ENCODE data around the gene FOXP1.

The FOXP1 gene

DNA sequence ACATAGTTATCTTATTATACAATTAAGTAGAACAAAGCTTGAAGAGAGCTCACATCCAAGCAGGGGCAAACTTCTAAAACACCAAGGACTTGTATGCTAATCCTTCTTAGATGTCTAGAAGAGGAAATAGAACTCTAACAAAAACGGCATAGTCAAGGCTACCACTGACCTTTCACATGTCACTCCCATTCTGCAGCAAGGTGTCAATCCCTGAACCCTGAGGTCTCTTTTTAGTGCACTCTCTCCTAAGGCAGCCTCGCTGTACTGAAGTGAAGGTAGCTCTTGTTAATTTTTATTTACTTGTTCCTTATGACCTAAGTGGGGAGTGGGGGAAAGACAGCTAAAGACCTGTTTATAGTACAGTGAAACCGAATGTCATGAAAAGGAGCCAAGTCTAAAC lies 506.5 kb downstream of the FOXP1 start:
- DNase-seq (ENCODE audit: low read depth in 3 of 3), result no peak

GRCh38 chr3:71076361-71077002 lies 507.0 kb downstream of the FOXP1 start:
- DNase-seq (ENCODE audit: low read depth in 3 of 3), result no peak

- DNase-seq (ENCODE audit: low read depth in 3 of 3), result no peak
These were observed 508.0 kb downstream of the FOXP1 start for GRCh38 chr3:71075494-71075893.

DNA sequence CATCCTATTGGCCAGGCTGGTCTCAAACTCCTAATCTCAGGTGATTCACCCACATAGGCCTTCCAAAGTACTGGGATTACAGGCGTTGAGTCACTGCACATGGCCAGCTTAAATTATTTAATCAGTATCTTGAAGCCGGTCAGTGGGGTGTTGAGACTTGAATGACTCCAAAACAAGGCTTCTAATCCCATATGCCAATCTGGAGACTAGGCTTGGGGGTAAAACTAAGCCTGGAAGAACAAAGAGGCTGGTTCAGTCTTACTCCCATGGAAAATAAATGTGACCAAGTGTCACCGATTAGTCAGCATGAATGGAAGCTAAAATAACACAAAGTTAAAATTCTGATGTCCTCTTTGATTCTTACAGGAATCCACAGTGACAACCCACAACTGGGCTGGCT lies 509.1 kb downstream of the FOXP1 start:
- no peak for DNase-seq (ENCODE audit: low read depth in 3 of 3)

DNA sequence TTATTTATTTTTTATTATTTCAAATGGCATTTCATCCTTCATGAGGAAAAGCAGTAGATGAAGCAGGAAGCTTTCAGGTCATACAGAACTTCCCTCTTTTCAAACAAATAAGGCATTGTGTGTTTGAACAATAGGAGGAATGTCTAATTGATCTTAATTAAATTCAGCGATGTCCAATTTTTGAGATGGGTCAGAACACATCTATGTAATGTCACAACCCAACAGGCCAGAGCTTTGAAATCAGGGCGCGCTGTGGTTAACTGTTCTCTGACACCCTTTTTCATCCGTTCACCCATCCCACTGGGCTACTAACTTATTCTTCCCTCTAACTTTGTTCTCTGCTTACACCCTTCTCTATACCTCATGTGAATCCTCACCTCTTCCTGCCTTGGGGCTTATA lies 510.5 kb downstream of the FOXP1 start:
- no peak for DNase-seq (ENCODE audit: low read depth in 3 of 3)

DNA sequence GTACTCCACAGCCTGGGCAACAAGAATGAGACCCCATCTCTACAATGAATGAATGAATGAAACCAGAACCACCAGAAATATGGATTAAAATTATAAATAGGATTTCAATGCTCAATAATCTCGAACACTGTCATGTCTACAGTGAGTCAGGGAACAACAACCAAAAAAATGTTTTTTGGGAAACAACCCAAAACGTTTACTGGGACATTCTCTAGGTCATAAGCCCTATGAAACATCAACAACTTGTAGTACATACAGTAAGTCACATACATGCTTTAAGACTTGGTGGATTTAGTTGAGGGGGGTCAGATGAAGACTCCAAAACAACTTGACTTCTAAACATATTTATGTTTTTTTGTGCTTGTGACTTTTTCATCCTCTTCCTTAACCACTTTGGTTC lies 511.2 kb downstream of the FOXP1 start:
- DNase-seq (ENCODE audit: low read depth in 3 of 3), result no peak

GRCh38 chr3:71070497-71071463 lies 512.7 kb downstream of the FOXP1 start:
- no peak for DNase-seq (ENCODE audit: low read depth in 3 of 3)

- peak in 1 of 3 donors; percentile 32 for DNase-seq (ENCODE audit: low read depth in 3 of 3)
These were observed 513.7 kb downstream of the FOXP1 start for GRCh38 chr3:71069797-71070196.

DNA sequence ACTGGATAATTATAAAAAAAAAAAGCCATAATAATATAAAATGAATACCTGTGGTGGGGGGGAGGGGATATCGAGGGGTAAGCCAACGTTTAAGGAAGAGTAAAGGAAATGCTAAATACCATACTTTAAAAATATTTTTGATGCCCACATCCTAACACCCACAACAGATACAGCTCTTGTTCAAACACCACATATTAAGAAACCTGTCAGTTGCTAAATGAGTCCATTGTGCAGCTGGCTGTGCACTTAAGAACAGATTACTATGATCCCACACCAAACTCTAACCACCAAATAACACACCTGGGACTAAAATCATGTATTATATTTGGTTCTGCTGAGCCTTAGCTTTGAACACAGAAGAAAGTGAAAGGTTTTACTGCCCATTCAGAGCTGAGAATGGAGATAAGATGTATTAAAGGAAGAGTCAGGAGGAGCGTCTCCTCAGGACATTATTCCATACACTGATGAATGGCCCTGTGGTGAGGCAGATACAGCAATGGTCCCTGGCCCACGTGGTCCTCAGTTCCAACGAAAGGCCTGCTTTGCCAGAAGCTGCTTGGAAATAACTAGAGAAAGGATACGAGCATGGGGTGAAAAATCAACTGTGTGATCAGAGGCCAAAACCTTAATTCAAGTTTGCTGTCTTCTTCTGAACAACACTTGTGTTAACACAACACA lies 515.4 kb downstream of the FOXP1 start:
- no peak for DNase-seq (ENCODE audit: low read depth in 3 of 3)

GRCh38 chr3:71066849-71067261 lies 516.7 kb downstream of the FOXP1 start:
- DNase-seq (ENCODE audit: low read depth in 3 of 3), result peak in 1 of 3 donors; percentile 30

- DNase-seq (ENCODE audit: low read depth in 3 of 3), result no peak
These were observed 517.2 kb downstream of the FOXP1 start for GRCh38 chr3:71066356-71066755.

- DNase-seq (ENCODE audit: low read depth in 3 of 3), result no peak
These were observed 517.8 kb downstream of the FOXP1 start for GRCh38 chr3:71065764-71066013.

DNA sequence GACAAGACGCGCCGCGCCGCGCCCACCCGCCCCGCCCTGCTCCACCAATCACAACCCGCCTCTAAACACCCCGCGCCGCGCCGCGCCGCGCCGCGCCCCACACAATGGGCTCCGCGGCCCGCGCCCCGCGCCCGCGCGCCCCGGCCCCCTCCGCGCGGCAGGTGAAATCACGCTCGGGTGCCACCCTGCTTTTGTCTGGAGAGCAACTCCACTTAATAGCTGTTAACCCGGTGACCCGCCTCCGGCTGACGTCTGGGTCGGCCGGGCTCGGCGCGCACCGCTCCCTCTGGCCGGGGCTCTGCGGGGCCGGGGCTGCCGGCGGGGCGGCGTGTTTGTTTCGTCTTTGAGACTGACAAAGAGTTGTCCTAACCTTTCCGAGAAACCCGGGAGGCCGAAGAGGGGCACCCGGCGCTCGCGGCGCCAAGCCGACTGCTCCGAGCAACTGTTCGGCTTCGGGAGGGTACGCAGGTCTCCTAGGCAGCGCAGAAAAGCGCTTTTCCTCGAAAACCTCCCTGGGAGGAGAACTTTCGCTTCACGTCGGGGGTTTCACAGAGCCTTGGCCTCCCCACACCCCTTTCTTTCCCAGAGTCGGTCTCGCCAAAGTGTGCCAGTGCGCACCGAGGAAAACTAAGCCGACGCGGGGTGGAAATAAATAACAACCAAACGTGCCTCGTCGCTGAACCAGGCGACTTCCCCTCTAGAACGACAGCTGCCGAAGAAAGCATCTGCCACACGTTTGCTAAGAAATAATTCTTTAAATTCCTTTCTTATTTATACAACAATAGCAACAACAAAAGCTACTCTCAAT lies 518.4 kb downstream of the FOXP1 start:
- peak in 2 of 3 donors; percentile 36 to 38 for DNase-seq (ENCODE audit: low read depth in 3 of 3)

- peak in 1 of 3 donors; percentile 32 for DNase-seq (ENCODE audit: low read depth in 3 of 3)
These were observed 519.1 kb downstream of the FOXP1 start for GRCh38 chr3:71064291-71064955.

- DNase-seq (ENCODE audit: low read depth in 3 of 3), result peak in 2 of 3 donors; percentile 43 to 56
These were observed 519.7 kb downstream of the FOXP1 start for GRCh38 chr3:71063773-71064290.

DNA sequence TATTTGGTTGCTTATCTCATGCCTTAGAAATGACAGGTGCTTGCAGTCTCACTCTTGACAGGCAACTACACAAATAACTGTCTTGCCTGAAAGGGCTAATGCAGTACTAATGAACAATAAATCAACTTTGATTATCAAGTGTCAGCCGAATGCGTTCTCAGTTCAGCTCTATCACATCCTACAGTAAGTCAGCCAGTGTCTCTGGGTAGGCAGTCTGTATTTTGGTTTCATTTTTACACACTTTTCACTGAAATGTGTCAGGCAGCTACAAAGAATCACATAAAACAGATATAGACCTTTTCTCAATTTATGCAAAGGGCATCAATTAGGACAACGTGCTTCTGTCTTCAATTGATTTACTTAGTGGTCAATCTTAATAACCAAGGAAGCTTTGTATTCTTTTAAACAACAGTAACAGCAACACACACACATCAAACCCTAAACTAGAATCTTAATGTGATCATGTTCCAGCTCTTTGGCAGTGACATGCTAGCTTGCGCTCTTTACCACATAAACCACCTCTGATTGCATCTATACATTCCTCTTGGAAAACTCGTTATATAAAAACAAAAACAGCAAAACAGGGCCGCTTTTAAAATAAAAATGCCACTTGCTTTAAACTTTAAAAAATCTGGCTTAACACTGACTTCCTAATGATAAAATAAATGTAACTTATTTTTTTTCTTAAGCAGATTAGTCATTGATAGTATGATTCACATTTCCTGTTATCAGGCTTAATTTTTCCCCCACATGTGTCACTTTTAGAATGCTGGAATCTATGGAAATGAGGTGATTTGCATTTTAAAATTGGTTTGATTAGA lies 520.4 kb downstream of the FOXP1 start:
- no peak for DNase-seq (ENCODE audit: low read depth in 3 of 3)

DNA sequence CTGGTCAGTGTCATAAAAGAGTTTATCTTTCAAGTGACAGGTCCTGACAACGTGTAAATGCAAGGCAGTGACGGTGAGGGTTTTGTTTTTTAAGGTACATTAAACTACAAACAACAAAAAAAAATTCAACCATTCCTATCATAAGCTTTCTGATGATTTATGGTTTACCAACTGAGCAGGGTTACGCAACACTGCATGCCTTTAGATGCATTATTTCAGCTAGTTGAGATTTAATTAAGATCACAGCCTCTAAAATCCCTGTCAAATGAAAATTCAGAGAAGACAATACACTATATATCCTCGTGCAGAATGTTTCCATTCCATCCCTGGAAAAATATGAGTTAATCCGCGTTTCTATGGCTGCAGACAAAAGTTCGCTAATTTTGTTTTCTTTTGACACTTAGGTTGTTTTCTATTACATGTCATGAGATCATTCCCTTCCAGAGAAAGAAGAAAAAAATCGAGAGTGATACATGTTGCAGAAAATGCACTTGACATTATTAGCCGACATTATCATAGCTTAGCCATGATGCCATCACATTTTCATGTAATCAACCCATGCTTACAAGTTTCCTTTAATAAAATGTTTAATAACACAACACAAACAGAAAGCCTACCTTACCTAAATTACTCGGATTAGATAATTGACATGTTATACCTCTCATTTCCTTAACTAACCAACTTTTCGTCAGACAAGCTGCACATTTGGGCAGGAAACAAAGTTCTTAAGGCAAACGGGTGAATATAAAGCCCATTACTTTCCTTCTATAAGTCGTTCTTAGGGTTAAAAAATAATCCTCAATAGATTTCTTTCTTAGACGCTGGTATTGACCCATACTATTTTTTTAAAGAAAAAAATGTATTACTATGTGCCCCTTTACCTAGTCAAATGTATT lies 521.2 kb downstream of the FOXP1 start:
- DNase-seq (ENCODE audit: low read depth in 3 of 3), result no peak

GRCh38 chr3:71061581-71061980 lies 521.9 kb downstream of the FOXP1 start:
- DNase-seq (ENCODE audit: low read depth in 3 of 3), result no peak

DNA sequence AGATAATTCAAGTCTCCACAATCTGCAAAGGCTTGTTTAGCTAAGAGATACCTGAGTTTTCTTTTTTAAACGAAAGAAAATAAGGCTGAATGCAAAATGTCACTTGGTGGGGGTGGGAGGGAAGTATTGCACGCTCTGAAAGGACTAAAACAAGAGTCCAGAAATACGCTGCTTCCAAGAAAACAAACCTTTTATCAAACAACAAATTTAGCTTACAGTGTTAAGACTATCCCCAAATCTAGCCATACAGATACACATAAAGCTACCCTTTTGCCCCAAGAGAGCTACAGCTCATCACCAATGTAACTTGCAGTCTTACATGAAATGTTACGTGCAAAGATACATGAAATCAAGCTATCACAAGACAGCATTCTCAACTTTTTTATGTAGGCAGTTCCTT lies 522.5 kb downstream of the FOXP1 start:
- DNase-seq (ENCODE audit: low read depth in 3 of 3), result no peak

Data from stimulated activated CD4-positive, alpha-beta T cell treated with anti-CD3 and anti-CD28 coated beads, TNF-alpha, amount 100 ng/mL, for 48 hours (primary cell).